Left lung (tissue), 10 donors: ENCODE data around the gene RHBDL1. TPM values are rescaled to one million over a fixed set of nuclear protein-coding genes. Genes with fewer than 3 reads are reported as not detected.

Source experiments
- ATAC-seq: fragments of 200-7000 bp; cut with Tn5 transposase; one replicate; pipeline ENCODE4 v1.9.1; 2020; ENCODE audit warnings: moderate library complexity
- DNase-seq, 4 donors: peaks; one replicate each; pipeline ENCODE4 v3.0.0-alpha.2; 2013 to 2020
- H3K27ac ChIP-seq, 2 donors: fragments of 200-600 bp; sonication (generic) in 1 of 2; one replicate each; pipeline versions ENCODE4 v1.5.0 to v1.8.0; 2020 to 2021
- H3K27me3 ChIP-seq, 2 donors: fragments of 200-600 bp; sonication (generic) in 1 of 2; one replicate each; pipeline versions ENCODE4 v1.5.0 to v1.8.0; 2020 to 2021
- H3K36me3 ChIP-seq, 2 donors: fragments of 200-600 bp; sonication (generic) in 1 of 2; one replicate each; pipeline versions ENCODE4 v1.5.0 to v1.8.0; 2020 to 2021
- H3K4me1 ChIP-seq, 2 donors: fragments of 200-600 bp; one replicate each; pipeline ENCODE4 v1.8.0; 2021
- H3K4me3 ChIP-seq, 2 donors: fragments of 200-600 bp; sonication (generic) in 1 of 2; one replicate each; pipeline versions ENCODE4 v1.5.0 to v1.8.0; 2020 to 2021; ENCODE audit warnings: mild to moderate bottlenecking in 1 of 2
- H3K9me3 ChIP-seq, 2 donors: fragments of 200-600 bp; sonication (generic) in 1 of 2; one replicate each; pipeline versions ENCODE4 v1.5.0 to v1.8.0; 2020 to 2021
- CTCF ChIP-seq, 2 donors: fragments of 200-600 bp; sonication (generic) in 1 of 2; IDR thresholded peaks; one replicate each; pipeline versions ENCODE4 v1.5.0 to v1.8.0; 2021; ENCODE audit warnings: antibody characterized with exemption in 2 of 2
- intact Hi-C, 2 donors: fragments of 100-400 bp; cut with DNase I; formaldehyde crosslinking; loops; one replicate each; pipeline versions ENCODE4 v1.11.2 to v1.14.2; 2022
- polyA plus RNA-seq, 6 donors: library from polyadenylated mRNA; unstranded; fragments of 120-200 nt; gene quantifications; one replicate each; pipeline ENCODE4 v1.2.1, GENCODE V29; 2013; ENCODE audit not compliant: insufficient read length in 6 of 6
- total RNA-seq, 2 donors: library from RNA; stranded (reverse); fragmentation: NEBNext Ultra II Directional; extraction: Animal tissue kit (Norgen Biotek cat#: 25700); gene quantifications; one replicate each; pipeline ENCODE4 v1.2.1, GENCODE V29; 2021
- donor health status: DM: no; HTN: yes; CAD: no.
- donor health status: DM: no; HTN: no; CAD: no.

The RHBDL1 gene
- total and polyA plus RNA-seq, 8 donors, result 0.45 to 4.3 (median 0.81) TPM

- no peak overlapping the region for H3K4me3 ChIP-seq
- ATAC-seq (no peak), DNase-seq (no peak)
- H3K27me3 ChIP-seq, result peaks cover 0 to 22% of the 10 kb centered on the region in 2 donors
- peaks cover 11 to 36% of the 10 kb centered on the region in 2 donors for H3K4me1 ChIP-seq
- H3K27ac ChIP-seq, result no peak overlapping the region
- TF ChIP-seq CTCF (IDR thresholded peaks at IDR 0.05), result no peak
- intact Hi-C loops, result no loop called here
- H3K9me3 ChIP-seq, result no peaks in the 10 kb centered on the region
- peaks cover 0 to 56% of the 10 kb centered on the region in 2 donors for H3K36me3 ChIP-seq
Observed at GRCh38 chr16:671353-672131, 3.9 kb upstream of the RHBDL1 start.

- TF ChIP-seq CTCF (IDR thresholded peaks at IDR 0.05), result no peak
- peaks cover 11 to 40% of the 10 kb centered on the region in 2 donors for H3K4me1 ChIP-seq
- ATAC-seq, result no peak
- DNase-seq, result no peak
- H3K27me3 ChIP-seq, result peaks cover 0 to 31% of the 10 kb centered on the region in 2 donors
- H3K27ac ChIP-seq, result no peak overlapping the region
- intact Hi-C loops, result no loop called here
- H3K36me3 ChIP-seq, result peaks cover 0 to 56% of the 10 kb centered on the region in 2 donors
- no peak overlapping the region for H3K4me3 ChIP-seq
- H3K9me3 ChIP-seq, result no peaks in the 10 kb centered on the region
Observed at GRCh38 chr16:672371-672770, 3.1 kb upstream of the RHBDL1 start.

GRCh38 chr16:672851-673250 lies 2.6 kb upstream of the RHBDL1 start:
- intact Hi-C loops, result no loop called here
- DNase-seq (no peak), ATAC-seq (no peak)
- Histone ChIP-seq H3K4me3 (no peak overlapping the region), H3K36me3 (peaks cover 0 to 56% of the 10 kb centered on the region in 2 donors), H3K27ac (no peak overlapping the region), H3K27me3 (peaks cover 0 to 33% of the 10 kb centered on the region in 2 donors), H3K9me3 (no peaks in the 10 kb centered on the region), H3K4me1 (peaks cover 11 to 40% of the 10 kb centered on the region in 2 donors)
- no peak for TF ChIP-seq CTCF (IDR thresholded peaks at IDR 0.05)

GRCh38 chr16:673399-673991 lies 2.0 kb upstream of the RHBDL1 start:
- DNase-seq (no peak), ATAC-seq (no peak)
- Histone ChIP-seq H3K4me3 (no peak overlapping the region), H3K4me1 (peaks cover 11 to 40% of the 10 kb centered on the region in 2 donors), H3K9me3 (no peaks in the 10 kb centered on the region), H3K27me3 (peaks cover 0 to 33% of the 10 kb centered on the region in 2 donors), H3K27ac (no peak overlapping the region), H3K36me3 (peaks cover 0 to 56% of the 10 kb centered on the region in 2 donors)
- intact Hi-C loops, result no loop called here
- no peak for TF ChIP-seq CTCF (IDR thresholded peaks at IDR 0.05)

- intact Hi-C loops, result no loop called here
- TF ChIP-seq CTCF (IDR thresholded peaks at IDR 0.05), result no peak
- Histone ChIP-seq H3K36me3 (peaks cover 0 to 54% of the 10 kb centered on the region in 2 donors), H3K9me3 (no peaks in the 10 kb centered on the region), H3K4me1 (peaks cover 9 to 34% of the 10 kb centered on the region in 2 donors), H3K27me3 (peaks cover 0 to 33% of the 10 kb centered on the region in 2 donors), H3K27ac (no peak overlapping the region), H3K4me3 (no peak overlapping the region)
- DNase-seq, result no peak
- no peak for ATAC-seq
Observed at GRCh38 chr16:674214-674881, 1.1 kb upstream of the RHBDL1 start.
